IMR-90 (cell line): ENCODE data around the gene KIAA0825. TPM values are rescaled to one million over a fixed set of nuclear protein-coding genes. Genes with fewer than 3 reads are reported as not detected.

Experiments
- ATAC-seq: fragments of 200-7000 bp; cut with Tn5 transposase; 2 replicates; pipeline ENCODE4 v1.9.1; 2020; ENCODE audit warnings: low read depth, mild to moderate bottlenecking, moderate library complexity
- BruUV-seq: library from RNA; stranded (reverse); fragments of 400-500 nt; replicated peaks from 2 replicates; lab custom pipeline; 2021; lab: Mats Ljungman, UMichigan
- CTCF ChIA-PET: fragments of 300-600 bp; formaldehyde crosslinking; extraction: SDS; loops from one replicate; lab custom pipeline; 2021; ENCODE audit warnings: antibody characterized with exemption; lab: Yijun Ruan, JAX
- POLR2A ChIA-PET: fragments of 300-600 bp; sonication (Branson Sonifier 250); formaldehyde crosslinking; loops from one replicate; lab custom pipeline; 2022; ENCODE audit warnings: antibody characterized with exemption; ENCODE audit not compliant: unreplicated experiment; lab: Charles Lee
- DNase-seq: peaks from one replicate; pipeline ENCODE4 v3.0.0; 2013
- H2AFZ ChIP-seq: replicated peaks from 2 replicates; pipeline ENCODE3; 2013; ENCODE audit warnings: low read length, mild to moderate bottlenecking; ENCODE audit not compliant: poor library complexity
- H2AK5ac ChIP-seq: 2 replicates; pipeline ENCODE4 v1.6.1; 2013; ENCODE audit warnings: low read depth, low read length, inconsistent platforms
- H2AK9ac ChIP-seq: replicated peaks from 2 replicates; pipeline ENCODE3; 2013; ENCODE audit warnings: mild to moderate bottlenecking, low read depth, low read length, moderate library complexity; ENCODE audit not compliant: poor library complexity
- H2BK120ac ChIP-seq: 2 replicates; pipeline ENCODE4 v1.6.1; 2013; ENCODE audit warnings: low read depth, low read length, inconsistent platforms
- H2BK15ac ChIP-seq: 3 replicates; pipeline ENCODE4 v1.6.1; 2013; ENCODE audit warnings: low read depth, low read length, inconsistent platforms
- H2BK20ac ChIP-seq: 2 replicates; pipeline ENCODE4 v1.6.1; 2013; ENCODE audit warnings: low read depth, mild to moderate bottlenecking, inconsistent platforms, low read length, moderate library complexity
- H2BK5ac ChIP-seq: 2 replicates; pipeline ENCODE4 v1.6.1; 2013; ENCODE audit warnings: mild to moderate bottlenecking, low read depth, low read length, inconsistent platforms; ENCODE audit not compliant: poor library complexity, severe bottlenecking
- H3K14ac ChIP-seq: replicated peaks from 2 replicates; pipeline ENCODE4 v1.6.1; 2013; ENCODE audit warnings: low read depth, low read length, inconsistent platforms
- H3K18ac ChIP-seq: 2 replicates; pipeline ENCODE4 v1.6.1; 2013; ENCODE audit warnings: low read depth, low read length, control low read depth
- H3K23ac ChIP-seq: 2 replicates; pipeline ENCODE4 v1.6.1; 2013; ENCODE audit warnings: low read depth, low read length, inconsistent platforms
- H3K27ac ChIP-seq: 2 replicates; pipeline ENCODE4 v1.5.1; 2013; ENCODE audit warnings: mild to moderate bottlenecking, control low read depth, low read length; ENCODE audit not compliant: insufficient read depth
- H3K27me3 ChIP-seq: 2 replicates; pipeline ENCODE4 v1.6.1; 2013; ENCODE audit warnings: low read length; ENCODE audit not compliant: control insufficient read depth, insufficient read depth
- H3K36me3 ChIP-seq: 2 replicates; pipeline ENCODE4 v1.6.1; 2013; ENCODE audit warnings: low read length, mixed read lengths; ENCODE audit not compliant: control insufficient read depth, insufficient read depth
- H3K4ac ChIP-seq: 2 replicates; pipeline ENCODE4 v1.6.1; 2013; ENCODE audit warnings: low read depth, low read length, inconsistent platforms
- H3K4me1 ChIP-seq: 2 replicates; pipeline ENCODE4 v1.6.1; 2013; ENCODE audit warnings: low read length, mixed read lengths; ENCODE audit not compliant: control insufficient read depth, insufficient read depth
- H3K4me2 ChIP-seq: 2 replicates; pipeline ENCODE4 v1.6.1; 2013; ENCODE audit warnings: low read depth, mild to moderate bottlenecking, control low read depth, low read length, moderate library complexity
- H3K4me3 ChIP-seq: 2 replicates; pipeline ENCODE4 v1.5.1; 2013; ENCODE audit warnings: low read depth, mild to moderate bottlenecking, control low read depth, low read length, moderate library complexity; ENCODE audit not compliant: insufficient read depth
- H3K56ac ChIP-seq: 2 replicates; pipeline ENCODE4 v1.6.1; 2013; ENCODE audit warnings: low read length, inconsistent platforms; ENCODE audit not compliant: insufficient read depth; ENCODE audit errors: extremely low read depth
- H3K79me1 ChIP-seq, 2 experiments: 2 replicates each; pipeline ENCODE4 v1.6.1; 2013; ENCODE audit warnings: low read length in 2 of 2, inconsistent platforms in 1 of 2, low read depth in 1 of 2
- H3K9ac ChIP-seq: 2 replicates; pipeline ENCODE4 v1.6.1; 2013; ENCODE audit warnings: low read depth, low read length, control low read depth
- H3K9me1 ChIP-seq: 2 replicates; pipeline ENCODE4 v1.6.1; 2013; ENCODE audit warnings: low read length, inconsistent platforms; ENCODE audit not compliant: insufficient read depth
- H3K9me3 ChIP-seq: 2 replicates; pipeline ENCODE4 v1.6.1; 2013; ENCODE audit warnings: low read length; ENCODE audit not compliant: control insufficient read depth, insufficient read depth
- H4K20me1 ChIP-seq: 2 replicates; pipeline ENCODE4 v1.6.1; 2013; ENCODE audit warnings: low read length, inconsistent platforms; ENCODE audit not compliant: insufficient read depth
- H4K5ac ChIP-seq: 2 replicates; pipeline ENCODE4 v1.6.1; 2013; ENCODE audit warnings: mild to moderate bottlenecking, low read depth, low read length, control low read depth
- H4K8ac ChIP-seq, 2 experiments: 2 replicates each; pipeline ENCODE4 v1.6.1; 2013; ENCODE audit warnings: low read depth in 2 of 2, low read length in 2 of 2, control low read depth in 1 of 2, inconsistent platforms in 1 of 2
- H4K91ac ChIP-seq: 2 replicates; pipeline ENCODE4 v1.6.1; 2013; ENCODE audit warnings: low read depth, low read length, inconsistent platforms; ENCODE audit not compliant: insufficient read depth
- RFX5 ChIP-seq: IDR thresholded peaks from 2 replicates; pipeline ENCODE4 v1.8.0; 2012; ENCODE audit warnings: low read depth, mild to moderate bottlenecking, low read length, moderate library complexity
- WGBS, 2 experiments: methylation state at CpG; one replicate each; pipeline versions ENCODE4 v1.1.5 to v1.1.7; 2013; ENCODE audit warnings: missing lambda C conversion rate in 2 of 2; ENCODE audit not compliant: insufficient read length in 1 of 2; ENCODE audit errors: extremely low coverage in 2 of 2; 5-methylcytosine and 5-hydroxymethylcytosine counted together
- dilution Hi-C: fragments of 300-500 bp; cut with HindIII; formaldehyde crosslinking; loops from one replicate; pipeline ENCODE4 v1.14.3; 2018; ENCODE audit warnings: low sequenced_read_pairs; ENCODE audit not compliant: unreplicated experiment
- in situ Hi-C: fragments of 300-500 bp; cut with MboI; formaldehyde crosslinking; loops from 3 replicates; pipeline ENCODE4 v1.14.3; 2019; ENCODE audit warnings: low sequenced_read_pairs, inconsistent platforms, mixed read lengths
- intact Hi-C: fragments of 100-400 bp; cut with micrococcal nuclease; formaldehyde crosslinking; loops from 2 replicates; pipeline ENCODE4 v1.10.0; 2022
- polyA plus RNA-seq, 3 experiments: library from polyadenylated mRNA; depleted of rRNA; stranded (reverse); fragments of >200 nt; gene quantifications; 2 replicates each; pipeline ENCODE4 v1.2.3, GENCODE V29; 2012; ENCODE audit warnings: low replicate concordance in 1 of 3
- total RNA-seq: library from RNA; depleted of rRNA; stranded (reverse); fragments of >200 nt; gene quantifications from 2 replicates; pipeline ENCODE4 v1.2.3, GENCODE V29; 2012

The KIAA0825 gene
- total and polyA plus RNA-seq, 2 of the 4 experiments (the other 2 are of a cell fraction): 0.46 to 1.8 TPM

DNA sequence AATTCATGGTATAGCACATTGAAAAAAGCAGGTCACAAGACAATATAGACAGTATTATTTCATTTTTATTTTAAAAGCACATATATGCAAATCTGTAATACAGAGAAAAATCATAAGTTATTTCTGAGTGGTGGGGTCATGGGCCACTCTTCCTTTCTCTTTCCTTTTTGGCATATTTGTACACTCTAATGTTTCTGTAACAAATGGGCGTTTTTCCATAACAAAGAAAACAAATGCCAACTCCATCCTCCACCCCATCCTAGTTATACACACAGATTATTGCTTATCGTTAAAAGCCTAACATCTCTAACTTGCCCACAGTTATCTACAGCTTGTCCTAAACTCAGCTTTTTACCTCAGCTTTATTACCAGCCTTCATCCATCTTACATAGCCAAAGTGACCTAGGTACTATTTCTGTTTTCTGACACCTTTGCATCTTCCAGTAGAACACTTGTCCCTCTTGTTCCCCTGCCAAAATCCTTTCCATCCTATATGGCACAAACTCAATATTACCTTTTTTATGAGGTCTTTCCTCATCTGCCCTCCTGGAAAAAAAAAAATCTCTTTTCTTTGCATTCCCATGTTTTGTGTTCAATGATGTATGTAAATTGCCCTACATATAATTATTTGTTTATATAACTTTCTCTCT is 4.1 kb downstream of the KIAA0825 start:
- dilution Hi-C loops: no loop called here

More for the DNA sequence above, 4.1 kb downstream of the KIAA0825 start:
- H3K9ac ChIP-seq: no peak overlapping the region
- H3K4me3 ChIP-seq: no peak overlapping the region
- no peak overlapping the region for H3K14ac ChIP-seq
- TF ChIP-seq RFX5: no peak
- no peak overlapping the region for H4K5ac ChIP-seq
- no peaks in the 10 kb centered on the region for H3K9me1 ChIP-seq
- no peak overlapping the region for H3K27ac ChIP-seq
- no peak overlapping the region for H3K56ac ChIP-seq
- H3K36me3 ChIP-seq: no peaks in the 10 kb centered on the region
- ChIA-PET CTCF (interaction anchor here (1.1 kb wide), 1 partner anchor 124 kb away, joined by 3 read pairs; no protein-coding TSS in a partner anchor), POLR2A (interaction anchor here (0.6 kb wide), 1 partner anchor 1952 kb away, joined by 13 read pairs; no protein-coding TSS in a partner anchor)
- no peak overlapping the region for H2BK20ac ChIP-seq
- H3K79me1 ChIP-seq: 0 out of 4 replicates have a peak, but pooled peaks cover 0 to 10% of the 10 kb centered on the region in 2 experiments
- H2AK9ac ChIP-seq: no peak overlapping the region
- H2BK120ac ChIP-seq: no peak overlapping the region
- DNase-seq (no peak), ATAC-seq (no peak)
- H3K18ac ChIP-seq: no peak overlapping the region
- no peak overlapping the region for H2AFZ ChIP-seq
- no peaks in the 10 kb centered on the region for H3K27me3 ChIP-seq
- H4K8ac ChIP-seq: no peak overlapping the region
- no peak overlapping the region for H3K4me2 ChIP-seq
- no peak overlapping the region for H3K4ac ChIP-seq
- H3K23ac ChIP-seq: no peak overlapping the region
- no TSS peak for BruUV-seq
- no peaks in the 10 kb centered on the region for H3K9me3 ChIP-seq
- H3K4me1 ChIP-seq: no peaks in the 10 kb centered on the region
- no peaks in the 10 kb centered on the region for H4K20me1 ChIP-seq
- no peak overlapping the region for H2AK5ac ChIP-seq
- H2BK5ac ChIP-seq: no peak overlapping the region
- no peak overlapping the region for H2BK15ac ChIP-seq
- 100% methylated on average over 1 of the region's 2 CpGs; no CpG with 5 or more reads in 1 of the 2 experiments for WGBS, 2 experiments
- intact Hi-C loops (loop anchor here (10.0 kb wide), 2 partner anchors 439 to 1009 kb away; no protein-coding TSS in a partner anchor), in situ Hi-C loops (no loop called here)
- no peak overlapping the region for H4K91ac ChIP-seq
